Measurements from ENCODE around the gene KCNJ14.

DNA sequence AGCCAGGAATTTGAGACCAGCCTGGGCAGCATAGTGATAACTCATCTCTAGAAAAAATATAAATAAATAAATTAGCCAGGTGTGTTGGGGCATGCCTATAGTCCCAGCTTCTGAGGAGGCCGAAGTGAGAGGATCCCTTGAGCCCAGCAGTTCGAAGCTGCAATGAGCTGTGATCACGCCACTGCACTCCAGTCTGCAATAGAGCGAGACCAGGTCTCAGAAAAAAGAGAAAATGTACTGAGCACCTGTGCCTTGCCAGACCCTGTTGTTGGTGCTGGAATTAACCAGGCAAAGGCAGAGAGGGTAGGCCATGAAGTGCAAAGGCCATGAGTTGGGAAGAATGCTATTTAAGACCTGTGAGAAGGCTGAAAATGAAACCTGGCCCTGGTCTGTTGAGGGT, 16.5 kb downstream of the KCNJ14 start:
- TF ChIP-seq, protein P1, sequence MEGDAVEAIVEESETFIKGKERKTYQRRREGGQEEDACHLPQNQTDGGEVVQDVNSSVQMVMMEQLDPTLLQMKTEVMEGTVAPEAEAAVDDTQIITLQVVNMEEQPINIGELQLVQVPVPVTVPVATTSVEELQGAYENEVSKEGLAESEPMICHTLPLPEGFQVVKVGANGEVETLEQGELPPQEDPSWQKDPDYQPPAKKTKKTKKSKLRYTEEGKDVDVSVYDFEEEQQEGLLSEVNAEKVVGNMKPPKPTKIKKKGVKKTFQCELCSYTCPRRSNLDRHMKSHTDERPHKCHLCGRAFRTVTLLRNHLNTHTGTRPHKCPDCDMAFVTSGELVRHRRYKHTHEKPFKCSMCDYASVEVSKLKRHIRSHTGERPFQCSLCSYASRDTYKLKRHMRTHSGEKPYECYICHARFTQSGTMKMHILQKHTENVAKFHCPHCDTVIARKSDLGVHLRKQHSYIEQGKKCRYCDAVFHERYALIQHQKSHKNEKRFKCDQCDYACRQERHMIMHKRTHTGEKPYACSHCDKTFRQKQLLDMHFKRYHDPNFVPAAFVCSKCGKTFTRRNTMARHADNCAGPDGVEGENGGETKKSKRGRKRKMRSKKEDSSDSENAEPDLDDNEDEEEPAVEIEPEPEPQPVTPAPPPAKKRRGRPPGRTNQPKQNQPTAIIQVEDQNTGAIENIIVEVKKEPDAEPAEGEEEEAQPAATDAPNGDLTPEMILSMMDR (IDR thresholded peaks at IDR 0.05; ENCODE audit: borderline replicate concordance, extremely low read depth, low read length, poor library complexity, severe bottlenecking) = no peak
- TF ChIP-seq EZH2 (IDR thresholded peaks at IDR 0.05; ENCODE audit: borderline replicate concordance, low read depth, low read length, severe bottlenecking) = no peak
